Measurements from ENCODE around the gene KCTD16.

The KCTD16 gene

DNA sequence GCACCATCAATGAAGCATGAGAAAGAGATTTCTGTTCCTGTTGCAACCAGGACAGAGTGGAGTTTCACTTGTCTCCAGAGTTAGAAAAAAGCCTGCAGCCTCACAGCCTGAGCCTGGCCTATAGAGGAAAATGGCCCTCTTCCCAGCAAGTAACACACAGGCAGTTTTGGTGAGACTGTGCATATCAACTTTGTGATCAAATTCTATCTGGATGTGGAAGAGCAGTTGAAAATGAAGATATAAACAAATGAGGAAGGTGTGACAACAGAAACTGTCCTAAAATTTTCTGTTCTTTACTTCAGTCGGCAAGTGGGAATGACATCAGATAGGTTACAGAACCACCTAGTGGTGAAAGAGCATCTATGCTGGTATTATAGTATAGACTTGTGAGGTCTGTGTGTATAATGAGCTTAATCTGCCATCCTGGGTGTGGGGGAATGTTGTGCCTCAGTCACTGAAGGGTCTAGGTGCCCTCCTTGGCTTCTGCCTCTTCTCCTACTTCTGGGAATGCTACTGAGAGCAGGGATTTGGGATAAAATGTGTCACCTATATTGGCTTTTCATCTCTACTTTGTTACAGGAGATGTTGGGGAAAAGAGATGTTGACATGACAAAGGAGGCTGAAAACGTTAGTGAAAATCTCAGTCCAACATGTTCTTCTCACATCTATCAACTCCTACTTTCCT is 28.4 kb upstream of the KCTD16 start:
- Histone ChIP-seq H3K9me3 (ENCODE audit: severe bottlenecking) (no peaks in the 10 kb centered on the region), H3K27ac (ENCODE audit: poor library complexity, severe bottlenecking) (no peak overlapping the region), H3K4me1 (ENCODE audit: insufficient read depth, poor library complexity, severe bottlenecking) (peaks cover 6% of the 10 kb centered on the region), H3K36me3 (ENCODE audit: low read depth) (no peaks in the 10 kb centered on the region), H3K27me3 (ENCODE audit: insufficient read depth, poor library complexity, severe bottlenecking) (no peaks in the 10 kb centered on the region), H3K4me3 (ENCODE audit: severe bottlenecking) (no peak overlapping the region)
- TF ChIP-seq, protein P1, sequence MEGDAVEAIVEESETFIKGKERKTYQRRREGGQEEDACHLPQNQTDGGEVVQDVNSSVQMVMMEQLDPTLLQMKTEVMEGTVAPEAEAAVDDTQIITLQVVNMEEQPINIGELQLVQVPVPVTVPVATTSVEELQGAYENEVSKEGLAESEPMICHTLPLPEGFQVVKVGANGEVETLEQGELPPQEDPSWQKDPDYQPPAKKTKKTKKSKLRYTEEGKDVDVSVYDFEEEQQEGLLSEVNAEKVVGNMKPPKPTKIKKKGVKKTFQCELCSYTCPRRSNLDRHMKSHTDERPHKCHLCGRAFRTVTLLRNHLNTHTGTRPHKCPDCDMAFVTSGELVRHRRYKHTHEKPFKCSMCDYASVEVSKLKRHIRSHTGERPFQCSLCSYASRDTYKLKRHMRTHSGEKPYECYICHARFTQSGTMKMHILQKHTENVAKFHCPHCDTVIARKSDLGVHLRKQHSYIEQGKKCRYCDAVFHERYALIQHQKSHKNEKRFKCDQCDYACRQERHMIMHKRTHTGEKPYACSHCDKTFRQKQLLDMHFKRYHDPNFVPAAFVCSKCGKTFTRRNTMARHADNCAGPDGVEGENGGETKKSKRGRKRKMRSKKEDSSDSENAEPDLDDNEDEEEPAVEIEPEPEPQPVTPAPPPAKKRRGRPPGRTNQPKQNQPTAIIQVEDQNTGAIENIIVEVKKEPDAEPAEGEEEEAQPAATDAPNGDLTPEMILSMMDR (IDR thresholded peaks at IDR 0.05; ENCODE audit: poor library complexity, severe bottlenecking), result peak; percentile 95
- DNase-seq (ENCODE audit: low spot score), result no peak
- peak; percentile 93 for ATAC-seq (ENCODE audit: low read depth)

DNA sequence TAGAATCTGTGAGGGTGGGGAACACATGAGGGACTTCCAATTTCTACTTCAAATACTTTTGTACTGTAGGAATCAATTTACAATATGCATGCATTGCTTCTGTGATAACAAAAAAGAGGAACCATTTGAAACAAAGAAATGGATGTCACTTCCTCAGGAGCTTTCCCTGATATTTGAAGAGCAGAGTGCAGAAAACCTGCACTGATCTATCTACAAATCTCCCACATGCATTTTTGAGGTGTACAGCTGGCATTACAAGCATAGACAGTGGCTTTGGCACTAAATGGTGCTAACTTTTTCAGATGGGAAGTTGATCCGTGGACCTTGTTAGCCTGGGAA is 27.9 kb upstream of the KCTD16 start:
- H3K27me3 ChIP-seq (ENCODE audit: insufficient read depth, poor library complexity, severe bottlenecking), result no peaks in the 10 kb centered on the region
- TF ChIP-seq, protein P1 (IDR thresholded peaks at IDR 0.05; ENCODE audit: poor library complexity, severe bottlenecking), result no peak
- H3K36me3 ChIP-seq (ENCODE audit: low read depth), result no peaks in the 10 kb centered on the region
- no peak overlapping the region for H3K27ac ChIP-seq (ENCODE audit: poor library complexity, severe bottlenecking)
- no peak overlapping the region for H3K4me3 ChIP-seq (ENCODE audit: severe bottlenecking)
- peaks cover 6% of the 10 kb centered on the region for H3K4me1 ChIP-seq (ENCODE audit: insufficient read depth, poor library complexity, severe bottlenecking)
- H3K9me3 ChIP-seq (ENCODE audit: severe bottlenecking), result no peaks in the 10 kb centered on the region
- ATAC-seq (ENCODE audit: low read depth) (no peak), DNase-seq (ENCODE audit: low spot score) (no peak)

DNA sequence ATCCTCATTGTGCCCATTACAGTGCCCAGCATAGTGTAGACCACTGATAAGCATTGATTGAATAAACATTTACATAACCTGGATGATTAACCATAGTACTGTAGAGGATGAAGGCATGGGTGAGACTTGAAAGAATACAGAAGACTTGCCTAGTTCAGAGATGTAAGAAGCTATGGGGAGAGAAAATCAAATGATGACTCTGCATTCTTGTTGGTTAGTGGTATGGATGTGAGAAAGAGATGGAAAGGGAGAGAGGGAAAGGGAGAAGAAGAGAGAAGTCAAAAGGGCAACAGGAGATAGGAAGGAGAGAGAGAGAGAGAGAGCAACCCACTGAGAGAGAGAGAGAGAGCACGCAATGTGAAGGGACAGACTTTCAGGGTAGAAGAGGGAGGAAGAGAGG is 27.0 kb upstream of the KCTD16 start:
- Histone ChIP-seq H3K27me3 (ENCODE audit: insufficient read depth, poor library complexity, severe bottlenecking) (no peaks in the 10 kb centered on the region), H3K36me3 (ENCODE audit: low read depth) (no peaks in the 10 kb centered on the region), H3K4me3 (ENCODE audit: severe bottlenecking) (no peak overlapping the region), H3K27ac (ENCODE audit: poor library complexity, severe bottlenecking) (no peak overlapping the region), H3K4me1 (ENCODE audit: insufficient read depth, poor library complexity, severe bottlenecking) (peaks cover 6% of the 10 kb centered on the region), H3K9me3 (ENCODE audit: severe bottlenecking) (no peaks in the 10 kb centered on the region)
- no peak for ATAC-seq (ENCODE audit: low read depth)
- TF ChIP-seq, protein P1 (IDR thresholded peaks at IDR 0.05; ENCODE audit: poor library complexity, severe bottlenecking), result no peak
- no peak for DNase-seq (ENCODE audit: low spot score)

DNA sequence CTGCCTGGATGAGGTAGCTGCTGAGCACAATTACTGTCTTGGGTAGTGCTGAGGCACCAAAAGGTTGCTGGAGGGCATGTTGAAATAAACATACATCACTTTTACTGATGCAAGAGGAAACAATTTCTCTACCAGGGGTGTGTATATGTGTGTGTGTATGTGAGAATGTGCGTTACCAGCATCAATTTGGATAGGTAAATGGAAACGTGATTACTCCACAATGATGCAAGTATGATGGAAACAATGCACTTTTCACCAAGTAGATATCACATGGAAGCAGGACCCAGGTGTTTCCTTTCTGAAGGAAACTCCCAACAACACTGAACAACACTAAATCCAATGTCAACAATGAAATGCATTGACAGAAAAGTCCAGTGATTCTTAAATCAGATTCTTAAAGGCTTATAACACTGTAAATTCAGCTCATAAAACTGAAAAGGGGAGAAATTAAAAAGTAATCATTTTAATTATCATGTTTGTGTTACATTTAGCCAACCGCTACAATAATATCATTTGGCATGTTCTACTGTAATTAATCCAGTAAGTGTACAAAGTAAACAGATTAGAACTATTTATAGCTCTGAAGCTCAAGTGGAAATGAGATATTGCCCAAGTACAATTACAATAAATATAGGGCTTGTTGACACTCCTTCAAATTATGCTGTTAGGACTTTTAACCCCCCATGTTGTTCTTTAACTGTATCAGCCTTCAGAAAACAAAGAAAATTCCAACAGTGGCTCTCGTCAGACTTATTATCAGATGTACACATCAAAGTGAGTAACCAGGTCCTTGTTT is 25.5 kb upstream of the KCTD16 start:
- Histone ChIP-seq H3K36me3 (ENCODE audit: low read depth) (no peaks in the 10 kb centered on the region), H3K27ac (ENCODE audit: poor library complexity, severe bottlenecking) (no peak overlapping the region), H3K4me3 (ENCODE audit: severe bottlenecking) (no peak overlapping the region), H3K27me3 (ENCODE audit: insufficient read depth, poor library complexity, severe bottlenecking) (no peaks in the 10 kb centered on the region), H3K9me3 (ENCODE audit: severe bottlenecking) (no peaks in the 10 kb centered on the region), H3K4me1 (ENCODE audit: insufficient read depth, poor library complexity, severe bottlenecking) (peaks cover 6% of the 10 kb centered on the region)
- TF ChIP-seq, protein P1 (IDR thresholded peaks at IDR 0.05; ENCODE audit: poor library complexity, severe bottlenecking), result no peak
- ATAC-seq (ENCODE audit: low read depth), result peak; percentile 44
- no peak for DNase-seq (ENCODE audit: low spot score)

DNA sequence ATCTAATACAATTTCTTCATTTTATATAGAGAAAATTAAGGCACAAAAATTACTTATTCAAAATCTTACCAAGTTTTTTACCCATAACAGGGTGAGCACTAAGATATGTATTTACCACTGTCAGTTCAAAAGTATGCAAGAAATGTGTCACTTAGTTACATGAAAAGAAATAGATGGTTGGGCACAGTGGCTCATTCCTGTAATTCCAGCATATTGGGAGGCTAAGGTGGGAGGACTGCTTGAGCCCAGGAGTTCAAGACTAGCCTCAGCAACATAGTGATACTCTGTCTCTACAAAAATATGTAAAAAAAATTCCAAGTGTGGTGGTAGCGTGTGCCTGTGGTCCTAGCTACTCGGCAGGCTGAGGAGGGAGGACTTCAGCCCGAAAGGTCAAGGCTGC is 19.6 kb upstream of the KCTD16 start:
- DNase-seq (ENCODE audit: low spot score), result no peak

More for the DNA sequence above, 19.6 kb upstream of the KCTD16 start:
- Histone ChIP-seq H3K4me1 (ENCODE audit: insufficient read depth, poor library complexity, severe bottlenecking) (no peaks in the 10 kb centered on the region), H3K27ac (ENCODE audit: poor library complexity, severe bottlenecking) (no peak overlapping the region), H3K27me3 (ENCODE audit: insufficient read depth, poor library complexity, severe bottlenecking) (no peaks in the 10 kb centered on the region), H3K36me3 (ENCODE audit: low read depth) (no peaks in the 10 kb centered on the region), H3K4me3 (ENCODE audit: severe bottlenecking) (no peak overlapping the region), H3K9me3 (ENCODE audit: severe bottlenecking) (no peaks in the 10 kb centered on the region)
- ATAC-seq (ENCODE audit: low read depth), result no peak
- TF ChIP-seq, protein P1 (IDR thresholded peaks at IDR 0.05; ENCODE audit: poor library complexity, severe bottlenecking), result no peak

All from RWPE2 (cell line).